Esophagus (tissue), 2 donors: ENCODE results near the gene BBX. TPM values are rescaled to one million over a fixed set of nuclear protein-coding genes. Genes with fewer than 3 reads are reported as not detected.

Experiments
- H3K27ac ChIP-seq, 2 donors: one replicate each; pipeline ENCODE4 v1.5.1; 2013; ENCODE audit warnings: low read depth in 2 of 2, mild to moderate bottlenecking in 2 of 2, inconsistent platforms in 1 of 2, low read length in 1 of 2, moderate library complexity in 1 of 2
- H3K27me3 ChIP-seq, 2 donors: one replicate each; pipeline ENCODE4 v1.6.1; 2013; ENCODE audit warnings: low read length in 2 of 2, control low read depth in 1 of 2, mild to moderate bottlenecking in 1 of 2; ENCODE audit not compliant: insufficient read depth in 2 of 2, control insufficient read depth in 1 of 2
- H3K36me3 ChIP-seq, 2 donors: one replicate each; pipeline ENCODE4 v1.6.1; 2013; ENCODE audit warnings: low read length in 1 of 2; ENCODE audit not compliant: control insufficient read depth in 2 of 2, insufficient read depth in 2 of 2
- H3K4me1 ChIP-seq, 2 donors: one replicate each; pipeline ENCODE4 v1.6.1; 2013; ENCODE audit warnings: low read length in 1 of 2; ENCODE audit not compliant: control insufficient read depth in 2 of 2, insufficient read depth in 2 of 2
- H3K4me3 ChIP-seq, 2 donors: one replicate each; pipeline ENCODE4 v1.5.1; 2013; ENCODE audit warnings: low read length in 2 of 2, mild to moderate bottlenecking in 2 of 2, low read depth in 1 of 2, moderate library complexity in 1 of 2
- H3K9me3 ChIP-seq, 2 donors: one replicate each; pipeline ENCODE4 v1.6.1; 2013; ENCODE audit warnings: mild to moderate bottlenecking in 2 of 2, low read depth in 1 of 2, low read length in 1 of 2, moderate library complexity in 1 of 2; ENCODE audit not compliant: control insufficient read depth in 2 of 2, insufficient read depth in 1 of 2
- WGBS, 2 donors: extraction: QIAGEN DNeasy Blood & Tissue Kit; methylation state at CpG; one replicate each; pipeline ENCODE4 v1.1.7; 2013; 5-methylcytosine and 5-hydroxymethylcytosine counted together
- polyA plus RNA-seq, 2 donors: library from polyadenylated mRNA; stranded (reverse); fragments of 200-250 nt; gene quantifications; one replicate each; pipeline ENCODE4 v1.2.3, GENCODE V29; 2013
- donor health status: healthy with polysubstance abuse.
- donor health status: Bipolar disorder and iron deficiency.

Gene BBX
- polyA plus RNA-seq, 2 donors, result 3.4 to 4.7 TPM

DNA sequence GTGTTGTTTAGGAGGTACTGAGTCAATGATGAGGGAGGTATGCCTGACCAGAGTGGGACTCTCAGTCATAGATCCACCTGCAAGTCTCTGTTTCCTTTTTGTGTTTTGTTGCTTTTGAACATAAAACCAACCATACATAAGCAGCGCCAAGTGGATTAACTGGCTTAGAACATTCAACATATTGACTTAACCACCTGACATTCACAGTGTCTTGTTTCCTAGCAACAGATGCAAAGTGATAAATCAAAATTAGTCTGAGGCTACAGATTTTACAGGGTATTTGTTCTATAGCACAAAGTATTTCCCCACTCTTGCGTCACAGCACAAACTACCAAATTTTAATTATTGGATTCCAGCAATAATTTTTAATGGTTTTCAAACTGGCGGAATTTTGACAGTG lies 283.8 kb downstream of the BBX start:
- Histone ChIP-seq H3K36me3 (peaks cover 8 to 11% of the 10 kb centered on the region in 2 donors), H3K4me3 (no peak overlapping the region)
- 80 to 86% methylated on average over 3 of the region's 3 CpGs for WGBS, 2 donors

GRCh38 chr3:107810171-107811071 lies 287.7 kb downstream of the BBX start:
- no peaks in the 10 kb centered on the region for H3K27me3 ChIP-seq
- 68 to 82% methylated on average over 8 of the region's 8 CpGs for WGBS, 2 donors
- no peaks in the 10 kb centered on the region for H3K9me3 ChIP-seq
- H3K27ac ChIP-seq, result no peak overlapping the region
- peaks cover 0 to 5% of the 10 kb centered on the region in 2 donors for H3K36me3 ChIP-seq
- no peak overlapping the region for H3K4me3 ChIP-seq
- H3K4me1 ChIP-seq, result no peaks in the 10 kb centered on the region

More for the DNA sequence above, 283.8 kb downstream of the BBX start:
- no peak overlapping the region for H3K27ac ChIP-seq
- no peaks in the 10 kb centered on the region for H3K4me1 ChIP-seq
- H3K27me3 ChIP-seq, result no peaks in the 10 kb centered on the region
- H3K9me3 ChIP-seq, result no peaks in the 10 kb centered on the region

GRCh38 chr3:107813026-107813425 lies 290.3 kb downstream of the BBX start:
- WGBS, 2 donors, result 67 to 70% methylated on average over 1 of the region's 1 CpG
- Histone ChIP-seq H3K4me3 (no peak overlapping the region), H3K9me3 (no peaks in the 10 kb centered on the region), H3K27ac (no peak overlapping the region), H3K27me3 (no peaks in the 10 kb centered on the region), H3K4me1 (no peaks in the 10 kb centered on the region), H3K36me3 (no peaks in the 10 kb centered on the region)

- no peaks in the 10 kb centered on the region for H3K27me3 ChIP-seq
- H3K4me3 ChIP-seq, result no peak overlapping the region
- no peaks in the 10 kb centered on the region for H3K4me1 ChIP-seq
- no peak overlapping the region for H3K27ac ChIP-seq
- H3K9me3 ChIP-seq, result no peaks in the 10 kb centered on the region
- no peaks in the 10 kb centered on the region for H3K36me3 ChIP-seq
- WGBS, 2 donors, result 53 to 71% methylated on average over 6 of the region's 6 CpGs
Observed at GRCh38 chr3:107816107-107816506, 293.3 kb downstream of the BBX start.

DNA sequence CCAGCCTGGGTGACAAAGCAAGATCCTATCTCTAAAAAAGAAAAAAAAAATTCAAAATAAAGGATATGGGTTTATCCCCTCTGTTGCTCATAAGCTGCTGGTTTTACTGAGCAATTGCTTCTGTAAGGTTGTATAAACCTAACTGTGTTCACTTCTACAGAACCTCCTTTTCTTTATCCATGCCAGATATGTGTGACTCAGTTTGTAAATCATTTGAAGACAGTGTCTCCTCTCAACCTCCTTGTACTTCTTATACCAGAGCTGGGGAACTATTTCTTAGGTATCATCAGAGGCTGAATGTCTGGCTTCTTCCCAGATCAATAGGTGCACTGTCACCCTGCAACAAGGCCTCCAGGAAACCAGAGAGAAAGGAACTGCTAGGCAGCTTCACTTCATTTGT lies 294.3 kb downstream of the BBX start:
- no peaks in the 10 kb centered on the region for H3K4me1 ChIP-seq

DNA sequence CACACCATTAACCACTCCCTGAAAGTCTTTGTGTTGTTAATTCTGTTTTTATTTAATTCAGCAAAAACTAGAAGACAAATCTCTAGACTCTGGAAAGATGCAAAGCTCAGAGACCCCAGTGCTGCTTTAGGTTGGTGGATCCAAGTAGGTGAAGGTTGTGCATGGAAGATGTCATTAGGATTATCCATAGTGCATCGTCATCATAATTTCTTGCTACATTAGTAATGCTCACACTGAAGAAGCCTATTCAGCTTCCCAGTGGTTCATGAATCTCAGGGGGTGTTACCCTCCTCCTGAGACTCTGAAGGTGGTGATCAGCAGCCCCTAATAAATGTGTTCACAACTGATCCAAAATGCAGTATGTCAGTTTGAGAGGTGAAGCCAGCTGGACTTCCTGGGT lies 295.3 kb downstream of the BBX start:
- H3K9me3 ChIP-seq, result no peaks in the 10 kb centered on the region
- WGBS, 2 donors, result 89 to 98% methylated on average over 1 of the region's 1 CpG
- H3K36me3 ChIP-seq, result no peaks in the 10 kb centered on the region
- H3K4me1 ChIP-seq, result no peaks in the 10 kb centered on the region
- no peak overlapping the region for H3K27ac ChIP-seq
- H3K27me3 ChIP-seq, result no peaks in the 10 kb centered on the region
- no peak overlapping the region for H3K4me3 ChIP-seq

More for the DNA sequence above, 294.3 kb downstream of the BBX start:
- Histone ChIP-seq H3K4me3 (no peak overlapping the region), H3K36me3 (no peaks in the 10 kb centered on the region), H3K27me3 (no peaks in the 10 kb centered on the region), H3K27ac (no peak overlapping the region), H3K9me3 (no peaks in the 10 kb centered on the region)

DNA sequence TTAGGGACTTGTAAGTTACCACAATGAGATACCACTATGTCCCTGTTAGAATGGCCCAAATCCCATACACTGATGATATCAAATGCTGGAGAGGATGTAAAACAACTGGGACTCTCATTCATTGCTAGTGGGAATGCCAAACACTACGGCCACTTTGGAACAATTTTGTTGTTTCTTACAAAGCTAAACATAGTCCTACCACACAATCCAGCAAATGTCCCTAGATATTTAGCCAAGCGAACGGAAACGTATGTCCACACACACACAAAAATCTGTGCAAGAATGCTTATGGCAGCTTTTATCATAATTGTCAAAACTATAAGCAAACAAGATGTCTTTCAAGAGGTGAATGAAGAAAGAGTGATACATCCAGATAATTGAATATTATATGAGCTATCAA lies 296.9 kb downstream of the BBX start:
- Histone ChIP-seq H3K27me3 (no peaks in the 10 kb centered on the region), H3K4me1 (no peaks in the 10 kb centered on the region), H3K27ac (no peak overlapping the region), H3K4me3 (no peak overlapping the region), H3K9me3 (no peaks in the 10 kb centered on the region), H3K36me3 (no peaks in the 10 kb centered on the region)
- 88 to 91% methylated on average over 4 of the region's 4 CpGs for WGBS, 2 donors

DNA sequence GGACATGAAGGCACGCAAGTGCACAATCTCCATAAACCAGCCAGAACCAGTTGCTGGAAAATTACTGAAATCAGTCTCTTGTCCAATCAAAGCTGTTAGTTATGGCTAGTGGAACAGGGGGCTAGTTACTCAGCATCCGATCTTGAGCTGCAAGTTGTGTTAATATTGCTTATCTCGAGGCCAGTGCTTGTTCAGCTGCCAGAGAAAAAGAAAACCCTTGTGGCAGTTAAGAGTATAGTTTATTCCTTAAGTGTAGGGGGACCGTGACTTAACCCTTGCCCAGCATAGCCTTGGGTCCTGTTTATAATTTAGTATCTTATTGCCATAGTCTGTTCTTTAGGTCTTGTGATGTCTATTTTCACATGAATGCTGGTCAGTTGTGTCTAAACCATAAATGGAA lies 299.5 kb downstream of the BBX start:
- H3K4me1 ChIP-seq, result no peaks in the 10 kb centered on the region
- WGBS, 2 donors, result 73 to 84% methylated on average over 4 of the region's 4 CpGs

GRCh38 chr3:107824822-107825371 lies 302.1 kb downstream of the BBX start:
- no peaks in the 10 kb centered on the region for H3K36me3 ChIP-seq
- H3K27ac ChIP-seq, result no peak overlapping the region
- no peaks in the 10 kb centered on the region for H3K27me3 ChIP-seq
- H3K4me1 ChIP-seq, result no peaks in the 10 kb centered on the region
- H3K4me3 ChIP-seq, result no peak overlapping the region
- WGBS, 2 donors, result 66 to 79% methylated on average over 4 of the region's 4 CpGs
- no peaks in the 10 kb centered on the region for H3K9me3 ChIP-seq

More for the DNA sequence above, 299.5 kb downstream of the BBX start:
- H3K27me3 ChIP-seq, result no peaks in the 10 kb centered on the region
- H3K4me3 ChIP-seq, result no peak overlapping the region
- no peaks in the 10 kb centered on the region for H3K36me3 ChIP-seq
- H3K9me3 ChIP-seq, result no peaks in the 10 kb centered on the region
- H3K27ac ChIP-seq, result no peak overlapping the region

- 89 to 92% methylated on average over 5 of the region's 5 CpGs for WGBS, 2 donors
- Histone ChIP-seq H3K9me3 (no peaks in the 10 kb centered on the region), H3K4me1 (no peaks in the 10 kb centered on the region), H3K27ac (no peak overlapping the region), H3K36me3 (no peaks in the 10 kb centered on the region), H3K27me3 (no peaks in the 10 kb centered on the region), H3K4me3 (no peak overlapping the region)
Observed at GRCh38 chr3:107825556-107825955, 302.8 kb downstream of the BBX start.
